GM19463 (cell line): Measurements from ENCODE around the gene SPTBN1.

Experiments used
- ATAC-seq: cut with Tn5 transposase; IDR thresholded peaks from one replicate; pipeline ENCODE4 v1.9.1; 2021; ENCODE audit warnings: mild to moderate bottlenecking, moderate library complexity; ENCODE audit not compliant: unreplicated experiment

SPTBN1 gene

DNA sequence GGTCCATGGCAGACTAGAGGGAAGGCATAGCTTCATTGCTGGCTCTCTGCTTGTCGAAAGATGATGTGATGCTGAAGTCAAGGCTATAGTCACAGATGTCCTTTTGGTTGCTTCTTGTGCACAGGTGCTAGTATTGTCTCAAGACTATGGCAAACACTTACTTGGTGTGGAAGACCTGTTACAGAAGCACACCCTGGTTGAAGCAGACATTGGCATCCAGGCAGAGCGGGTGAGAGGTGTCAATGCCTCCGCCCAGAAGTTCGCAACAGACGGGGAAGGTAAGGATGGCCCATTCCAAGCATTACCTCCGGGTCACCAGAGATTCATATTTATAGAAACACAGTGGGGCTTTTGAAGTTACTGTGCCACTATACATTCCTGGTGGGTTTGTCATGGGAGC, 171.8 kb downstream of the SPTBN1 start:
- no peak for ATAC-seq

DNA sequence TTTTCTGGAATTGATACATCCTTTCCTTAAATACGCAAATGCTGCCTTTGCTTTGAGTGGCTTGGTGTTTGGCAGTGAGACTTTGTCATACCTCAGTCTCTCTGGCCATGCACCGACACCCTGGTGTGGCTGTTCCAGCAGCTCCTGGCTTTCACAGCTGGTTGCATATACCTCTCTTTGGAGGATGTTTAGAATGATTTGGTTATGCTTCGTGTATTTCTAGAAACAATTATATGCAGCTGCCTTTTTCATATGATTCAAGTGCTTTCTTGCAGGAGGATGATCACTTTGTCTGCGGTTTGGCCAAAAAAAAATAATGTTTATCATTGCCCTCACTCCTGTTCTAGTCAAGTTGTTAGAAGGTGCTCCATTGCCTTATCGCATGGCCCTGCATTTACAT, 172.3 kb downstream of the SPTBN1 start:
- ATAC-seq: no peak

DNA sequence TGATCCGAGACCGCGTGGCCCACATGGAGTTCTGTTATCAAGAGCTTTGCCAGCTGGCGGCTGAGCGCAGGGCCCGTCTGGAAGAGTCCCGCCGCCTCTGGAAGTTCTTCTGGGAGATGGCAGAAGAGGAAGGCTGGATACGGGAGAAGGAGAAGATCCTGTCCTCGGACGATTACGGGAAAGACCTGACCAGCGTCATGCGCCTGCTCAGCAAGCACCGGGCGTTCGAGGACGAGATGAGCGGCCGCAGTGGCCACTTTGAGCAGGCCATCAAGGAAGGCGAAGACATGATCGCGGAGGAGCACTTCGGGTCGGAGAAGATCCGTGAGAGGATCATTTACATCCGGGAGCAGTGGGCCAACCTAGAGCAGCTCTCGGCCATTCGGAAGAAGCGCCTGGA, 172.8 kb downstream of the SPTBN1 start:
- no peak for ATAC-seq

DNA sequence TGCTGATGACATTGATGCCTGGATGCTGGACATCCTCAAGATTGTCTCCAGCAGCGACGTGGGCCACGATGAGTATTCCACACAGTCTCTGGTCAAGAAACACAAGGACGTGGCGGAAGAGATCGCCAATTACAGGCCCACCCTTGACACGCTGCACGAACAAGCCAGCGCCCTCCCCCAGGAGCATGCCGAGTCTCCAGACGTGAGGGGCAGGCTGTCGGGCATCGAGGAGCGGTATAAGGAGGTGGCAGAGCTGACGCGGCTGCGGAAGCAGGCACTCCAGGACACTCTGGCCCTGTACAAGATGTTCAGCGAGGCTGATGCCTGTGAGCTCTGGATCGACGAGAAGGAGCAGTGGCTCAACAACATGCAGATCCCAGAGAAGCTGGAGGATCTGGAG, 173.3 kb downstream of the SPTBN1 start:
- no peak for ATAC-seq

DNA sequence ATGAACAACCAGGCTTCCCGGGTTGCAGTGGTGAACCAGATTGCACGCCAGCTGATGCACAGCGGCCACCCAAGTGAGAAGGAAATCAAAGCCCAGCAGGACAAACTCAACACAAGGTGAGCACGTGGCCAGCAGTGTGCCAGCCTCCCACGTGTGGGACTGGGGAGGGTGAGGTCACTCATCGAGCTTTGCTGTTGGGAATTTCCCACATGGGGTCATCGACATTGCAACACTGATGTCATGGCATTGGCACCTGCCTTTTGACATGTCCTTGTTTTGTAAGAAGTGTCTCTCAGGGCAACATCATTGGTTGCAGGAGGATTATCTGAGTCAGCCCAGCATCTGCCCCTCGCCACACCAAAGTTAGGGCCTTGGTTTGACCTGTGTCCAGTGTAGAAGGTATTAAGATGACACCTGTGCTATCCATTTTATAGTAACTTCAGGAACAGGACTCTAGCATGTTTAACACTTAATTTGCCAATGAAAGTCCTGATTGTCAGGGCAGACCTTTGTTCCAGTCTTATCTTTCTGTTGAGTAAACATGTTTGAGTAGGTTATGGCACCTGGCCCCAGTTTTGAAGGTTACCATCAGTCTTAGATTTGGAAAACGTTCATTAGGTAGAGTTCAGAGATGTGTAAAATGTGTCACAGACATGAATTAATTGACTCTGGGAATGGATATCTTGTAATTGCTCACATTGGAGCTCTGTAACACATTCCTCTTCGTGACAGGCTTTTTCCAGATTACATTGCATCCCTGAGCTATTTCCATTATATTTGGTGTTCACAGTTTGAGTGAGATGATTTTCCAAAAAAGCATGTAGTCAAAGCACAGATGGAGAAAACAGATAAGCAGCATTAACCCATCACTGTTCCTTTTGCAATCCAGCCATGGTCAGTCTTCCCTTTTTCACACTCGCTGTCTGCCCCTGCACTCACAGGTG, 174.1 kb downstream of the SPTBN1 start:
- peak; percentile 28 for ATAC-seq

DNA sequence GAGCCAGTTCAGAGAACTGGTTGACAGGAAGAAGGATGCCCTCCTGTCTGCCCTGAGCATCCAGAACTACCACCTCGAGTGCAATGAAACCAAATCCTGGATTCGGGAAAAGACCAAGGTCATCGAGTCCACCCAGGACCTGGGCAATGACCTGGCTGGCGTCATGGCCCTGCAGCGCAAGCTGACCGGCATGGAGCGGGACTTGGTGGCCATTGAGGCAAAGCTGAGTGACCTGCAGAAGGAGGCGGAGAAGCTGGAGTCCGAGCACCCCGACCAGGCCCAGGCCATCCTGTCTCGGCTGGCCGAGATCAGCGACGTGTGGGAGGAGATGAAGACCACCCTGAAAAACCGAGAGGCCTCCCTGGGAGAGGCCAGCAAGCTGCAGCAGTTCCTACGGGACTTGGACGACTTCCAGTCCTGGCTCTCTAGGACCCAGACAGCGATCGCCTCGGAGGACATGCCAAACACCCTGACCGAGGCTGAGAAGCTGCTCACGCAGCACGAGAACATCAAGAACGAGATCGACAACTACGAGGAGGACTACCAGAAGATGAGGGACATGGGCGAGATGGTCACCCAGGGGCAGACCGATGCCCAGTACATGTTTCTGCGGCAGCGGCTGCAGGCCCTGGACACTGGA, 174.9 kb downstream of the SPTBN1 start:
- ATAC-seq: no peak

DNA sequence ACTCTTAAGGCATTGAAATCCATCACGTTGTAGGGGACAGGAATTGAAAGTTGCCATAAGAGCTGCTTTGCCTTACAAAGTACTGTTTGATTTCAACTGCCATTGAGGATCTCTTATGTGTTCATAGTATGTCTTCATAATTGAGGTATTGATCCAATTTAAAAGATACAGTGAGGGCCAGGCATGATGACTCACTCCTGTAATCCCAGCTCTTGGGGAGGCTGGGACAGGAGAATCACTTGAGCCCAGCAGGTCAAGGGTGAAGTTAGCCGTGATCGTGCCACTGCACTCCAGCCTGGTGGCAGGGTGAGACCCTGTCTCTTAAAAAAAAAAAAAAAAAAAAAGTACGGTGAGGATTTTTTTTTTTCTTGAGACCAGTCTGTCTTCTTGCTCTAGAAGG, 175.6 kb downstream of the SPTBN1 start:
- ATAC-seq: no peak

DNA sequence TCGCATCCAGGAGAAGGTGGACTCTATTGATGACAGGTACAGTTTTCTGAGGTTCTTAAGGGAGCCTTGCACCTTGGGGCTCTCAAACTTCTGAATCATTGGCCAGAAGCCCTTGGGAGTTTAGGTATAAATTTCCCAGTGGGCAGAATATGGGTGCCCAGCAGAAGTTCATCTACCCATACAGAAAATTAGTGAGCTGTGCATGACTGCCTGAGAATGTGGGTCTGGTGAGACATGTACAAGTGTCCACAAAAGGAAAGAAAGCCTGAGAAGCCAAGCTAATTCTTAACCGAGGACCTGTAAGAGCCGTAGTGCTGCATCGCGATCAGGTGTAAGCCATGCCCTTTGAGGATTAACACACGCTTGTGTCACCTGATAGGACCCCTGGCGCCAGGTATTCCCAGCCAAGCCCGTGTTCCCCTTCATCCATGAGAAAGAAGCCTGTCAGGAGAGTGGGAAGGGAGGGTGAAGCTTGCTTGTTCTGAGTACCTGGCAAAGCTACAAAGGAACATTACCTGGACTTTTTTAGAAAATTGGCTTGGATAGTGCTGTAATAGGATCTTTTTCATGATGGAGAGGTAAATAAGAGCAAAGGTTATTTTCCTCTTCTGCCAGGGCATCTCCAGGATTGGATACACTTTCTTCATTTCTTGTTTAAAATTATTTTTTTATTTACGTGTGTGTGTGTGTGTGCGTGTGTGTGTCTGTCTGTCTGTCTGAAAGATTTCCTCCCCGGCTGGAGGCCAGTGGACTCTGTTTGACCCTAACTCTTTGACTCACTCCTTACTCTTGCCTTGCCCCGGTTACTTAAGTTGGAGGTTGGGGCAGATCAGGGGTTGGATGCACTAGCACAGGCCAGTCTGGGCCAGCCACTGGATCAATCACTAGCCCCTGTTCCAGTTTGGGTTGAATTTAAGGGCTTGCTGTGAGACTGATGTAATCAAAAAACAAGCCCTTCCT, 176.9 kb downstream of the SPTBN1 start:
- no peak for ATAC-seq

DNA sequence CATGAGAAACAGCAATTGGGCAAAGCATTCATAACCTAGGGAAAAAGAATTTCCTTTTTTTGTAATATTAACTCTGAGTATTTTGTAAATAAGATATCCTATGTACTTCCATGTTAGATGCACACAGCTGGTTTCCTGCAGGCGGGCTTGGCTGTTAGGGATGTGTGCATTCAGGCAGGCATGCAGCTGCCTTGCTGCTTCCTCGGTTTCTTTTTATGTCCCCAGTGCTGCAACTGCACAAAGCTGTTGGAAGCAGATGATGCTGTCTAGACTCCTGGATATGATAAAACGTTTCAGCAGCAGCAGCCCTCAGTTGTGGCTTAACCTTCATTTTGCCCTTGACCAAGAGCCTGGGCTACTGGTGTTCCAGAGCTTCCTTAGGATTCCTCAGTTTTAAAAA, 177.9 kb downstream of the SPTBN1 start:
- ATAC-seq: no peak

DNA sequence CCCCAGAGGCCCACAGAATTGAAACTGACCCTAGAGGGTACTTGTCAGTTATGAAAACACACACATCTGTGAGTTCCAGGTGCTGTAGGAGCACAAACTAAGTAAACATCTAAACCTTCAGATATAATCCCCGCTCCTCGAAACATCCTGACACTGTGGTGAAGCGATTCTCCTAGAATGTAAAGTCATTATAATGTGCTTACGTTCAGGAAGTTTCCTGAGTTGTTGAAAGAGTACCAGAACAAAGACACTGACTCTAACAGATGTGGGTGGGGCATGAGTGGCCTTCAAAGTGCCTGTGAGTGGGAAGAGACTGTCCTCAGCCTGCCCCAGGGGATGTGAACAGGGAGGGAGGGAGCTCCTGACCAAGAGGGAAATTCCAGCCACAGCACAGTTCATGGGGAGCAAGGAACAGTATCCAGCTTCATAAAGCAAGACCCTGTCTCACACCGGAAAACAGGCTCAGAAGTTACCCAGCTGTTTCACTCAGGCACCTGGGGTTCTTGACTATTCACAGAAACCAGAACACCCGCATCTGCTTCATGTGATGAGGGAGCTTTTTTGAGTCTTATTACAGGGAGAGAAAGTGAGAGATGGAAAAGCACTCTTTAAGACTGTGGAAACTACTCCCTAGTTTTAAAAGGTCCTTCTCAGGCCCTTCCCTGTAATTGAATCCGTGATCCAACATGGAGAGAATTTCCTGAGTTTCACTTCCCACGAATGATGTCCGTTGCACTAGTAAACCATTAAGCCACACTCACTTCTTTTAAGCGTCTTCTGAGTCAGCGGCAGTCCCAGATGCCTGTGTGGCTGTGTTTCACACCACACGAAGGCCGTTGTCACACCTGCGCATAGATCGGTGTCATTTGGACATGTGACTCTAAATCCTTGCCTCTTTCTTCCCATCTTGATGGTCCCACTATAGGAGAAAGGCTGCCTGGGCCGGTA, 178.7 kb downstream of the SPTBN1 start:
- peak; percentile 68 for ATAC-seq

DNA sequence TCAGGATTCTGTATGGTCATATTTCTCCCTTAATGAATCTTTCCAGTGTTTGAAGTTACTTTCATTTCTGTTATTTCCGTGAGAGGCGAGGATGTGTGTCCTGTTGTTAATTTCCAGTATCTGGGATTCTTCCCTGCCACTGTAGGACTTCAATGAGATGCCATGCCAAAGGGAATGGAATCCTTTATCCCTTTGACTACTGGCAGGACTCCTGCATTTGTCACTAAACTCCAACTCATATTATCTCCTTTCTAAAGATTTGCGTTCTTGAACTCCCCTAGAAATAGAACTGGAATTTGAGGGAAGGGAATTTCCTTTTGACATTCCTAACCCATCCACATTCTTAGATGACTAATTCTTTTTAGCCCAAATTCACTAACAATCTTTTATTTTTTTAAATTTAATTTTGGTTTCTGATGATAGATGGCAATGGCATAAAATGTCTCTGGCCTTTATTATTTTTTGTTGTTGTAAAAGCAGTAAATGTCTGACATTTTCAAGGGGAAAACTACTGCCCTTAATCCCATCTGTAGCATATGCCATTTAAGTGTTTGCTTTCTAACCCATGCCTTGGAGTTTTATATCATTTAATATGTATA, 179.5 kb downstream of the SPTBN1 start:
- ATAC-seq: no peak

DNA sequence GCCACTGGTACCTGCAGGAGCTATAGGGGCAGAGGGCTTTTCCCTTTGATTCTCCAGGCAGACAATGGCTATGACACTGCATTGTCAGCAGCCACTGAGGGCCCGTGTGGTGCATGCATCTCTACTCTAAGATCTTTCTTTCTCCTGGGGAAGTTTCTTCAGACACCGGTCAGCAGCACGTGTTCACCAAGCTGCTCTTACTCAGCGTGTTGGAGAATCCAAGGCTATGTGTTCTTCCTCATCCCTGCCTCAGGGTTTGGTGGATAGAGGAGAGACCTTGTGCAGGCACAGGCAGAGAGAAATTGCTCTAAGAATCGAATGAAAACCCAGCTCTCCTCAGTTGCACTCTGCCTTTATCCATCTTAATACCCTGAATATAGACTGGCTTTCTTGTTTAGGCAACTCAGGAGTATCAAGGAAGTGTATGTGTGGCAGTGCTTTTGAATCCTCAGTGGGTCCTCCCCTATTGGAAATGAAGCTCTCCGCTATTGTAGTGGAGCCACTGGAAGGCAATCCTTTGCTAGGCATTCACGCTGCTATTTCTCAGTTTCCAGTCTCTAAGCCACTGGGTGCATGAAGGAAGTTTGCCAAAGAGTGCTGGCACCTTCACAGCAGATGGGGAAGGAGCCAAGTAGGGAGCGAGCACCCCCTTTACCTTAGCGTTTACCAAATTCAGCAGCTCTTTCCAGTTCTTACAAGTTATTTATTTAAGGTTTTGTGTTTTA, 180.4 kb downstream of the SPTBN1 start:
- no peak for ATAC-seq

DNA sequence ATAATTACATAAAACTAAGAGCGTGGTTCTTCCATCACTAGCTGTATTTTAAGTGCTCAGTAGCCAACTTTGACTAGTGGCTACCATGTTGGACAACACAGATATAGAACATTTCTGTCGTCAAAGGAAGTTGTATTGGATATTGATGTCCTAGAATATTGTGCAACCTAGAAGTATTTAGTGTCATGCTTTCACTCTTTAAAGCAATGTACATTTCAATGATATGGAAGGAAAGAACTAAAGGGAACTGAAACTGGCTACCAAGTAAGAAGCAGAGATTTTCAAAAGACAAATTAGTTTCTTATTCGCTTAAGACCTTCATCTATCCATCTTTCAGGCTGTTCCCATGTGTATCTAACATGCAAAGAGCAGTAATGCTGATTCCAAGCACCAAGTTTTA, 182.0 kb downstream of the SPTBN1 start:
- ATAC-seq: no peak

DNA sequence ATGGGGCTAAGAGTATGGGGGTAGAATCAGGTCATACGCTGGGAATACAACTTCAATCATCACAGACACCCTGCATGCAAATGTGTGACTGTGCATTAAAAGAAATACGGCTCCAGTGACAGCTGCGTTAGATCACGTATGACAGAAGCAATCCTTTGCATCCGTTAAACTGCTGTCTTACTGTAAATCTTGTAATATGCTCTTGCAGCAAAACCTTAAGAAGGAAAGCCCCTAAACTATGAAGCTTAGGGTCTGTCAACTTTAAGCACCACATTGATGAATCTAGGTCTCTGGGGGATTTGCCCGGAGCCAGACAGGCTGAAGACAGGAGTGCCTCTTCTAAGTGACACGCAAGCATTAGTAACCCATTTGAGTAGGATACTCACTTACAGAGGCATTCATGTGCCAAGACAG, 182.7 kb downstream of the SPTBN1 start:
- no peak for ATAC-seq

DNA sequence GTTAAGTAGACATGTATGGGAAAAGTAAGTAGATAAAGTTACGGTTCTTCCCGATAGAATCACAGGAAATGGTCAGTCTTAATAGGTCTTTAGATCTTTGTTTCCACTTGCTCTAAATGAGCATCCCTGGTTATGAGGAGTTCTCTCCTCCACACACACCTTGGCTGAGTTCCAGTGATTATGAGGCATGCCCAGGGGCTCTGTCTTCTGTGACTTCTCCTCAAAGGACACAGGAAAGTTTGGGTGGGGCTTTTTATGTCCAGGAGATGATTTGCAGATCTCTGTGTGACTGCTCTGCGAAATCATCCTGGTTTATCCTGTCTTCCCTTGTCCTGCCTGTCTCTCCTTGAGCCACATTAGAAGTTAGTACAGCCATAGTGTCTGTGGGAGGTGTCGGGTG, 183.5 kb downstream of the SPTBN1 start:
- ATAC-seq: no peak

DNA sequence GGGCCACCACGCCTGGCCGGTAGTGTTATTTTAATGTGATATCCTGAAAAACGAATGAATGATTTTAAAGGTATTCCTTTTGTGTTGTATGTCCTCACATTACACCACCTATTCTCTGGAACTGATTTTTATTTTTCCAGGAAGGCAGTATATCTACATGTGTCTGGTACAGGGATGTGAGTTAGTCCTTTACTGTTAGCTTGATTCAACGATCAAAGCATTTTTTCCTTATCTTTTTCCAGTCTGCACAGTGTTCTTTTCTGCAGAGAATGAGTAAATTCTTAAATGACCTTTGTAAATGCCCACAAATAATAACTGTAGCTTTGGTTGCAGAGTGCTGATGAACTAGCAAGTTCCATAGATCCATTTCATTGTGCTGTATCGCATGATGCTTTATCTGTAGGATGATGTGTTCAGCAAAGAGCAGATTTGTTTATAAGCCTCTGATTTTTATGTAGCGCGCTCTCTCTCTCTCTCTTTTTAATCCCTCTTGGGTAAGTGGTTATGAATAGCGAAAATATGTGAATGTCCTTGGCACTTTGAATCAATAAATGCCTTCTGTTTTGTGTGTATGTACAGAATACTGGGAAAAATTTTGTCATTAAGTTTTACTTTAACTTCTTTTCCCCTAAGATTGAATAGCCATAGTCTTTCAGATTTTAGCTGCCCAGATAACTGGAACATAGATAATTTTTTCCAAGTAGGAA, 184.9 kb downstream of the SPTBN1 start:
- ATAC-seq: no peak

DNA sequence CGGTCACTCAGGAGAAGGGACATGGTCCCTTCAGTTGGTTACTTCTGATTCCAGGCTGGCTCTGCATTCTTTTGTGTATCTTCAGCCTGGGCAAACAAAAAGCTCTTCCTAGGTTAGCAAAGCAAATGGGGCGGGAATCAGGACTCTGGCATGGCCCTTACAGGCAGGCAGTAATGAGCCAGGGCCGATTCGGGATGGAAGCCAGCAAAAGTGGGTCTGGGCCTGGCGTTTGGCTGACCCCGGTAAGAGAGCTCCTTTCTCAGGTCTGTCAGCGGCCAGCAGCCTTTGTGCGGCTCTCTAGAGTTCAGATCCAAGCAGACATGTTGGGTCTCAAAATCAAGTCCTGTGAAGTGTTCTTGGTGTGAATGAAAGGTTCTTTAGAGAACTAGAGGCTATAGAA, 185.9 kb downstream of the SPTBN1 start:
- no peak for ATAC-seq

DNA sequence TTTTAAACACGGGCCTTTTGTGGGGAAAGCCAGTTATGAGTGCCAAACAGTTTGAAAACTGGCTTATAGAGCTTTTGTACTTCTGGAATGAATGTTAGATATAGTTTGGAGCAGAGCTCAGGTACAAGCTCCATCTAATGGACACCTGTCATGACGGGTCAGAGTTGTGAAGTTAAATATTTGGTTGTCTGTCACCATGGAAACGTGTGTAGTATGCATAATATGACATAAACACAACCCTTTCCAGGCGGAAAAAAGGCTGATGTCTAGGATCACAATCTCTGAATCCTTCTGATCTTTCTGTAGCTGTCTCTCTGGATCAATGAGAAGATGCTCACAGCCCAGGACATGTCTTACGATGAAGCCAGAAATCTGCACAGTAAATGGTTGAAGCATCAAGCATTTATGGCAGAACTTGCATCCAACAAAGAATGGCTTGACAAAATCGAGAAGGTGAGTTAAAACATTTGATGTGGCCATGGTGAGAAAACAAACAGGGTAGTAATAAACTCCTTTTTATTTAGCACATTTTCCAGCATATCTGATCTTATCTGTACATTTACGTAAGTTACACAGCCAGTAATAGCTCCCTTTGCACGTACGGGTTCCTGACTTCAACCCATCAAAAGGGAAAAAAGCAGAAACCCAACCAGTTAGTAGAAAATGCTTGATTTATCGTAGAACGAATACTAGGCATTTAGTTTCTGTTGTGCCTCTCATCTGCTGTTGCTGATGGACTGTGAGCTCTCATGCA, 186.7 kb downstream of the SPTBN1 start:
- no peak for ATAC-seq
